Loucy (cell line): ENCODE results near the gene KATNBL1.
"Not testable (repeated sequence)": the region's sequence is repeated elsewhere in the genome, so short reads cannot be mapped to it uniquely, and the experiment has no call there.

Experiments used
- H2AFZ ChIP-seq: fragments of 200-600 bp; sonication (generic); 2 replicates; pipeline ENCODE4 v1.6.0; 2016; ENCODE audit warnings: antibody characterized with exemption, mild to moderate bottlenecking, low read length, moderate library complexity
- H3F3A ChIP-seq: fragments of 200-600 bp; 2 replicates; pipeline ENCODE4 v1.6.0; 2016; ENCODE audit warnings: antibody characterized with exemption, low read depth, mild to moderate bottlenecking
- H3K27me3 ChIP-seq: fragments of 200-600 bp; sonication (generic); 2 replicates; pipeline ENCODE4 v1.6.1; 2014; ENCODE audit warnings: low read length, mild to moderate bottlenecking; ENCODE audit not compliant: insufficient read depth, poor library complexity, severe bottlenecking
- H3K36me3 ChIP-seq: fragments of 200-600 bp; sonication (generic); 2 replicates; pipeline ENCODE4 v1.6.1; 2016; ENCODE audit warnings: low read length; ENCODE audit not compliant: insufficient read depth
- H3K4me1 ChIP-seq: fragments of 200-600 bp; sonication (generic); 2 replicates; pipeline ENCODE4 v1.5.1; 2014; ENCODE audit warnings: low read length, mild to moderate bottlenecking; ENCODE audit not compliant: insufficient read depth, poor library complexity, severe bottlenecking
- H3K4me2 ChIP-seq: fragments of 200-600 bp; sonication (generic); 2 replicates; pipeline ENCODE4 v1.6.0; 2014; ENCODE audit warnings: antibody characterized with exemption, low read length, low read depth, mild to moderate bottlenecking; ENCODE audit not compliant: poor library complexity, severe bottlenecking
- H3K4me3 ChIP-seq: fragments of 200-600 bp; sonication (generic); 2 replicates; pipeline ENCODE4 v1.5.1; 2014; ENCODE audit warnings: low read length, mild to moderate bottlenecking, mixed read lengths; ENCODE audit not compliant: poor library complexity, severe bottlenecking
- H3K79me2 ChIP-seq: fragments of 200-600 bp; sonication (generic); 2 replicates; pipeline ENCODE4 v1.6.1; 2014; ENCODE audit warnings: low read length; ENCODE audit not compliant: insufficient read depth
- H3K9ac ChIP-seq: fragments of 200-600 bp; sonication (generic); 2 replicates; pipeline ENCODE4 v1.6.0; 2014; ENCODE audit warnings: mild to moderate bottlenecking, low read depth, low read length, moderate library complexity; ENCODE audit not compliant: poor library complexity, severe bottlenecking
- H3K9me2 ChIP-seq: fragments of 200-600 bp; sonication (generic); replicated peaks from 2 replicates; pipeline ENCODE4 v1.6.1; 2016; ENCODE audit warnings: low read depth, low read length, mixed read lengths
- H3K9me3 ChIP-seq: fragments of 200-600 bp; sonication (generic); 2 replicates; pipeline ENCODE4 v1.6.1; 2014; ENCODE audit warnings: mild to moderate bottlenecking, antibody characterized with exemption, low read length, low read depth; ENCODE audit not compliant: insufficient read depth
- H4K20me1 ChIP-seq: fragments of 200-600 bp; sonication (generic); 2 replicates; pipeline ENCODE4 v1.6.0; 2014; ENCODE audit warnings: antibody characterized with exemption, low read length, mild to moderate bottlenecking; ENCODE audit not compliant: insufficient read depth, poor library complexity, severe bottlenecking
- CTCF ChIP-seq: fragments of 200-600 bp; sonication (generic); conservative IDR thresholded peaks from 2 replicates; pipeline ENCODE4 v1.5.1; 2014; ENCODE audit warnings: mild to moderate bottlenecking, antibody characterized with exemption, low read length
- EZH2phosphoT487 ChIP-seq: fragments of 200-600 bp; IDR thresholded peaks from 2 replicates; pipeline ENCODE4 v1.6.1; 2018; ENCODE audit warnings: antibody characterized with exemption, mild to moderate bottlenecking, moderate library complexity, borderline replicate concordance

The KATNBL1 gene

GRCh38 chr15:34179234-34179633 is 30.7 kb downstream of the KATNBL1 start:
- TF ChIP-seq CTCF (no peak), EZH2phosphoT487 (no peak)
- H3K79me2 ChIP-seq: peaks cover 44% of the 10 kb centered on the region; the same call in 1 of the 2 replicates
- no peaks in the 10 kb centered on the region for H3K9me2 ChIP-seq
- no peaks in the 10 kb centered on the region for H3F3A ChIP-seq
- H3K4me2 ChIP-seq: no peak overlapping the region
- no peaks in the 10 kb centered on the region for H3K27me3 ChIP-seq
- no peak overlapping the region for H3K9ac ChIP-seq
- no peaks in the 10 kb centered on the region for H4K20me1 ChIP-seq
- no peak overlapping the region for H3K4me3 ChIP-seq
- peaks cover 3% of the 10 kb centered on the region; the same call in 1 of the 2 replicates for H3K9me3 ChIP-seq
- H3K36me3 ChIP-seq: no peaks in the 10 kb centered on the region
- no peaks in the 10 kb centered on the region for H3K4me1 ChIP-seq
- no peak overlapping the region for H2AFZ ChIP-seq

GRCh38 chr15:34165987-34166573 is 43.8 kb downstream of the KATNBL1 start:
- H3K9ac ChIP-seq, H3K4me3 ChIP-seq, H2AFZ ChIP-seq, H3F3A ChIP-seq, H3K9me3 ChIP-seq, H4K20me1 ChIP-seq, H3K4me2 ChIP-seq, H3K27me3 ChIP-seq, H3K9me2 ChIP-seq, H3K4me1 ChIP-seq: not testable (repeated sequence)
- Histone ChIP-seq H3K79me2 (peaks cover 18% of the 10 kb centered on the region), H3K36me3 (peaks cover 16% of the 10 kb centered on the region; the same call in 1 of the 2 replicates)

- H3K9me2 ChIP-seq: no peaks in the 10 kb centered on the region
- H3K4me3 ChIP-seq: no peak overlapping the region
- H3K79me2 ChIP-seq: peaks cover 18% of the 10 kb centered on the region
- H3K36me3 ChIP-seq: peaks cover 33% of the 10 kb centered on the region; the same call in 1 of the 2 replicates
- H2AFZ ChIP-seq: no peak overlapping the region
- no peaks in the 10 kb centered on the region for H3K4me1 ChIP-seq
- H3K9ac ChIP-seq: no peak overlapping the region
- H3F3A ChIP-seq: no peaks in the 10 kb centered on the region
- no peaks in the 10 kb centered on the region for H3K27me3 ChIP-seq
- H4K20me1 ChIP-seq: no peaks in the 10 kb centered on the region
- H3K4me2 ChIP-seq: no peak overlapping the region
- H3K9me3 ChIP-seq: peaks cover 14% of the 10 kb centered on the region; the same call in 1 of the 2 replicates
- TF ChIP-seq CTCF: no peak
- TF ChIP-seq EZH2phosphoT487: no peak
These were observed 48.5 kb downstream of the KATNBL1 start for GRCh38 chr15:34161329-34161963.
